NCI-H82 treated with DMSO at 0.1 percent for 48 hours (cell line): ENCODE measurements around the gene SERTM2.
"Not testable (repeated sequence)": the region's sequence is repeated elsewhere in the genome, so short reads cannot be mapped to it uniquely, and the experiment has no call there.

Experiments
- DNase-seq: peaks from one replicate; lab custom pipeline; 2025; ENCODE audit not compliant: unreplicated experiment; lab: John Stamatoyannopoulos, UW

Gene SERTM2

GRCh38 chrX:111511477-111511876 is at the start of gene SERTM2:
Gene SERTM2 (plus strand): TSS chrX:111511645. CDS start chrX:111518858, 7,213 bp downstream.
- no peak for DNase-seq

GRCh38 chrX:111465669-111466068 is 45.8 kb upstream of the SERTM2 start:
- DNase-seq, result no peak

- no peak for DNase-seq
These were observed 43.5 kb upstream of the SERTM2 start for GRCh38 chrX:111467896-111468295.

GRCh38 chrX:111470681-111471403 is 40.6 kb upstream of the SERTM2 start:
- no peak for DNase-seq

GRCh38 chrX:111481896-111482295 is 29.5 kb upstream of the SERTM2 start:
- no peak for DNase-seq

- DNase-seq, result no peak
These were observed 28.3 kb upstream of the SERTM2 start for GRCh38 chrX:111483135-111483534.

- no peak for DNase-seq
These were observed 27.6 kb upstream of the SERTM2 start for GRCh38 chrX:111483881-111484280.

GRCh38 chrX:111490688-111491087 is 20.8 kb upstream of the SERTM2 start:
- DNase-seq, result no peak

- DNase-seq, result no peak
These were observed 19.4 kb upstream of the SERTM2 start for GRCh38 chrX:111492085-111492484.

- DNase-seq, result no peak
These were observed 12.8 kb upstream of the SERTM2 start for GRCh38 chrX:111498538-111499103.

GRCh38 chrX:111503485-111503993 is 7.9 kb upstream of the SERTM2 start:
- DNase-seq, result no peak

- DNase-seq, result no peak
These were observed 6.5 kb upstream of the SERTM2 start for GRCh38 chrX:111504941-111505340.

- DNase-seq, result no peak
These were observed 5.7 kb upstream of the SERTM2 start for GRCh38 chrX:111505783-111506182.

GRCh38 chrX:111506826-111507225 is 4.6 kb upstream of the SERTM2 start:
- no peak for DNase-seq

GRCh38 chrX:111507933-111508332 is 3.5 kb upstream of the SERTM2 start:
- no peak for DNase-seq

GRCh38 chrX:111515298-111515697 is 3.9 kb downstream of the SERTM2 start:
- DNase-seq, result no peak

GRCh38 chrX:111518667-111519066 is 7.2 kb downstream of the SERTM2 start:
- DNase-seq, result no peak

GRCh38 chrX:111519215-111519614 is 7.8 kb downstream of the SERTM2 start:
- DNase-seq, result no peak

GRCh38 chrX:111520506-111520905 is 9.1 kb downstream of the SERTM2 start:
- DNase-seq, result no peak

- DNase-seq, result no peak
These were observed 9.7 kb downstream of the SERTM2 start for GRCh38 chrX:111521169-111521568.

- DNase-seq, result no peak
These were observed 31.8 kb downstream of the SERTM2 start for GRCh38 chrX:111543212-111543741.

GRCh38 chrX:111549235-111549634 is 37.8 kb downstream of the SERTM2 start:
- not testable (repeated sequence) for DNase-seq
